LNCaP clone FGC (cell line): ENCODE data around the gene KDM3B.
A peak's percentile ranks its signal among the peaks of the same experiment; 100 is the strongest.

ENCODE experiments used
- DNase-seq: peaks from one replicate; pipeline ENCODE4 v3.0.0-alpha.2; 2011; ENCODE audit warnings: low read depth
- H3K4me3 ChIP-seq: 2 replicates; pipeline ENCODE4 v1.5.1; 2011; ENCODE audit warnings: mild to moderate bottlenecking, low read depth, low read length, control low read depth
- CTCF ChIP-seq: IDR thresholded peaks from 2 replicates; pipeline ENCODE4 v1.5.1; 2012; ENCODE audit warnings: mild to moderate bottlenecking; ENCODE audit not compliant: control insufficient read depth, insufficient read depth; ENCODE audit errors: extremely low read depth

KDM3B gene

GRCh38 chr5:138457531-138458275 lies 105.2 kb downstream of the KDM3B start:
- no peak for DNase-seq
- TF ChIP-seq CTCF = no peak

GRCh38 chr5:138458384-138458783 lies 105.9 kb downstream of the KDM3B start:
- no peak for TF ChIP-seq CTCF
- H3K4me3 ChIP-seq = no peak overlapping the region
- DNase-seq = no peak

More at GRCh38 chr5:138457531-138458275, 105.2 kb downstream of the KDM3B start:
- H3K4me3 ChIP-seq = no peak overlapping the region

GRCh38 chr5:138458856-138459255 lies 106.4 kb downstream of the KDM3B start:
- H3K4me3 ChIP-seq = no peak overlapping the region
- no peak for TF ChIP-seq CTCF
- DNase-seq = no peak

- no peak for DNase-seq
- no peak overlapping the region for H3K4me3 ChIP-seq
- no peak for TF ChIP-seq CTCF
These were observed 106.9 kb downstream of the KDM3B start for GRCh38 chr5:138459311-138459933.

GRCh38 chr5:138460032-138460693 lies 107.7 kb downstream of the KDM3B start:
- DNase-seq = no peak
- no peak for TF ChIP-seq CTCF
- no peak overlapping the region for H3K4me3 ChIP-seq

GRCh38 chr5:138461343-138462125 lies 109.0 kb downstream of the KDM3B start:
- TF ChIP-seq CTCF = peak; percentile 14; the same call in 1 of the 2 replicates
- DNase-seq = peak; percentile 69
- H3K4me3 ChIP-seq = no peak overlapping the region
